C4-2B (cell line): ENCODE results near the gene FOXS1.

Source experiments
- ZFX ChIP-seq: fragments of 450-650 bp; IDR thresholded peaks from 2 replicates; pipeline ENCODE4 v1.6.1; 2017
- TF ChIP-seq, protein P1 (sequence below): fragments of 450-650 bp; conservative IDR thresholded peaks from 2 replicates; pipeline ENCODE4 v1.5.1; 2017; ENCODE audit warnings: mild to moderate bottlenecking

DNA sequence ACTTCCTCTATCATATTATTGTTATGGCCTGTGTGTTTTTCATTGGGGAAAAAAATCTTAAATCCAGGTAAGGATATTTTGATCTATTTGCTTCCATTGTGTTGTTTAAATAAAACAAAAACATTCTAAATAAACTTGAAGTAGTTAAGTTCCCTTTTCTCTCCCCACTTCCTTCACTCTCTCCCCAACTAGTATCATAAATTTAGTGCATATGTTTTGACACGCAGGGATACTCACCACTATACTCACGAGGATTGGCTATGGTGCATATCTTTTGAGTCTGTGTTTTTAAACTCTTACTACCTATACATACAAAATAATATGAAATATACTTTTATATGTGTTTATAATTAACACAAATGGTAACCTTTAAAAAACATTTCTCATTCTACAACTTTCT is 30.3 kb upstream of the FOXS1 start:
- TF ChIP-seq, protein P1, sequence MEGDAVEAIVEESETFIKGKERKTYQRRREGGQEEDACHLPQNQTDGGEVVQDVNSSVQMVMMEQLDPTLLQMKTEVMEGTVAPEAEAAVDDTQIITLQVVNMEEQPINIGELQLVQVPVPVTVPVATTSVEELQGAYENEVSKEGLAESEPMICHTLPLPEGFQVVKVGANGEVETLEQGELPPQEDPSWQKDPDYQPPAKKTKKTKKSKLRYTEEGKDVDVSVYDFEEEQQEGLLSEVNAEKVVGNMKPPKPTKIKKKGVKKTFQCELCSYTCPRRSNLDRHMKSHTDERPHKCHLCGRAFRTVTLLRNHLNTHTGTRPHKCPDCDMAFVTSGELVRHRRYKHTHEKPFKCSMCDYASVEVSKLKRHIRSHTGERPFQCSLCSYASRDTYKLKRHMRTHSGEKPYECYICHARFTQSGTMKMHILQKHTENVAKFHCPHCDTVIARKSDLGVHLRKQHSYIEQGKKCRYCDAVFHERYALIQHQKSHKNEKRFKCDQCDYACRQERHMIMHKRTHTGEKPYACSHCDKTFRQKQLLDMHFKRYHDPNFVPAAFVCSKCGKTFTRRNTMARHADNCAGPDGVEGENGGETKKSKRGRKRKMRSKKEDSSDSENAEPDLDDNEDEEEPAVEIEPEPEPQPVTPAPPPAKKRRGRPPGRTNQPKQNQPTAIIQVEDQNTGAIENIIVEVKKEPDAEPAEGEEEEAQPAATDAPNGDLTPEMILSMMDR, result no peak
- TF ChIP-seq ZFX, result no peak
